GM12878 (cell line): Measurements from ENCODE around the gene RER1. TPM values are rescaled to one million over a fixed set of nuclear protein-coding genes. Genes with fewer than 3 reads are reported as not detected.

Experiments
- ATAC-seq: fragments of 200-7000 bp; cut with Tn5 transposase; 3 replicates; pipeline ENCODE4 v1.9.1; 2020; ENCODE audit warnings: mild to moderate bottlenecking, moderate library complexity
- BruUV-seq: library from RNA; stranded (reverse); fragments of 400-500 nt; replicated peaks from 2 replicates; lab custom pipeline; 2021; lab: Mats Ljungman, UMichigan
- CTCF ChIA-PET: fragments of 300-600 bp; sonication (Branson Sonifier 250); formaldehyde crosslinking; extraction: SDS; loops from one replicate; lab custom pipeline; 2021; ENCODE audit warnings: inconsistent platforms; lab: Yijun Ruan, JAX
- POLR2A ChIA-PET: fragments of 350-600 bp; formaldehyde crosslinking; extraction: SDS; loops from one replicate; lab custom pipeline; 2021; ENCODE audit warnings: inconsistent platforms; lab: Charles Lee
- RAD21 ChIA-PET: fragments of 300-600 bp; sonication (Branson Sonifier 250); formaldehyde crosslinking; loops from one replicate; lab custom pipeline; 2023; ENCODE audit warnings: antibody characterized with exemption; ENCODE audit not compliant: unreplicated experiment; lab: Charles Lee
- SMC1A ChIA-PET: fragments of 300-600 bp; sonication (Branson Sonifier 250); formaldehyde crosslinking; loops from one replicate; lab custom pipeline; 2023; ENCODE audit not compliant: unreplicated experiment, uncharacterized antibody; lab: Charles Lee
- DNase-seq: peaks from one replicate; pipeline ENCODE4 v3.0.0-alpha.2; 2011; ENCODE audit warnings: low read depth, low spot score
- FAIRE-seq: peaks from 3 replicates; lab custom pipeline; 2011; peaks lifted over from hg19 to GRCh38; lab: Jason Lieb, UNC
- H2AFZ ChIP-seq: 2 replicates; pipeline ENCODE4 v1.6.0; 2011; ENCODE audit warnings: low read depth, low read length, control low read depth; ENCODE audit not compliant: control insufficient read depth
- H3K27ac ChIP-seq: 2 replicates; pipeline ENCODE4 v1.5.1; 2011; ENCODE audit warnings: control low read depth; ENCODE audit not compliant: control insufficient read depth, insufficient read depth
- H3K27me3 ChIP-seq, 2 experiments: replicated peaks in 1 of 2; 2 replicates each; pipeline versions ENCODE4 v1.6.0 to v1.6.1; 2011; ENCODE audit warnings: low read length in 1 of 2; ENCODE audit not compliant: control insufficient read depth in 2 of 2, insufficient read depth in 2 of 2
- H3K36me3 ChIP-seq, 2 experiments: 2 replicates each; pipeline ENCODE4 v1.5.1; 2011; ENCODE audit warnings: low read length in 1 of 2; ENCODE audit not compliant: control insufficient read depth in 2 of 2, insufficient read depth in 2 of 2
- H3K4me1 ChIP-seq: 2 replicates; pipeline ENCODE4 v1.6.1; 2011; ENCODE audit warnings: mild to moderate bottlenecking, low read length, moderate library complexity, mixed read lengths; ENCODE audit not compliant: control insufficient read depth, insufficient read depth
- H3K4me2 ChIP-seq: 2 replicates; pipeline ENCODE4 v1.6.0; 2011; ENCODE audit warnings: control low read depth; ENCODE audit not compliant: control insufficient read depth, insufficient read depth
- H3K4me3 ChIP-seq: fragments of 200-600 bp; sonication (generic); 2 replicates; pipeline ENCODE4 v1.5.1; 2016
- H3K79me2 ChIP-seq: 2 replicates; pipeline ENCODE4 v1.6.0; 2011; ENCODE audit warnings: low read length; ENCODE audit not compliant: control insufficient read depth, insufficient read depth
- H3K9ac ChIP-seq: 2 replicates; pipeline ENCODE4 v1.8.0; 2011; ENCODE audit warnings: low read length, control low read depth, mixed read lengths; ENCODE audit not compliant: control insufficient read depth, insufficient read depth
- H3K9me3 ChIP-seq: replicated peaks from 3 replicates; pipeline ENCODE4 v1.5.1; 2011; ENCODE audit warnings: mild to moderate bottlenecking, low read length; ENCODE audit not compliant: control insufficient read depth, insufficient read depth
- H4K20me1 ChIP-seq: 2 replicates; pipeline ENCODE4 v1.6.0; 2011; ENCODE audit not compliant: control insufficient read depth, insufficient read depth
- ATF7 ChIP-seq: fragments of 450-650 bp; IDR thresholded peaks from 2 replicates; pipeline ENCODE4 v1.6.1; 2016; ENCODE audit warnings: low read depth, mild to moderate bottlenecking
- BACH1 ChIP-seq: fragments of 450-650 bp; IDR thresholded peaks from 2 replicates; pipeline ENCODE4 v1.6.1; 2017; ENCODE audit warnings: mild to moderate bottlenecking, borderline replicate concordance
- BCL3 ChIP-seq: IDR thresholded peaks from 2 replicates; pipeline ENCODE4 v1.6.1; 2011; ENCODE audit warnings: borderline replicate concordance, low read depth, mild to moderate bottlenecking, moderate library complexity, low read length; ENCODE audit not compliant: insufficient read depth, poor library complexity, severe bottlenecking
- ETV6 ChIP-seq, 2 experiments: fragments of 450-650 bp in 1 of 2; IDR thresholded peaks in 1 of 2; conservative IDR thresholded peaks in 1 of 2; 2 replicates each; pipeline ENCODE4 v1.6.1; 2014; ENCODE audit warnings: antibody characterized with exemption in 1 of 2, borderline replicate concordance in 1 of 2, low read depth in 1 of 2, mild to moderate bottlenecking in 1 of 2, moderate library complexity in 1 of 2
- FOXK2 ChIP-seq: fragments of 450-650 bp; IDR thresholded peaks from 2 replicates; pipeline ENCODE4 v1.6.1; 2017; ENCODE audit warnings: mild to moderate bottlenecking, moderate library complexity
- GABPA ChIP-seq: IDR thresholded peaks from 2 replicates; pipeline ENCODE4 v1.6.1; 2014; ENCODE audit warnings: antibody characterized with exemption, low read depth, mild to moderate bottlenecking, inconsistent platforms
- KAT2A ChIP-seq: conservative IDR thresholded peaks from 2 replicates; pipeline ENCODE4 v1.6.1; 2011; ENCODE audit warnings: low read depth, low read length; ENCODE audit not compliant: control insufficient read depth
- MEF2B ChIP-seq: fragments of 450-650 bp; IDR thresholded peaks from 2 replicates; pipeline ENCODE4 v1.6.1; 2018; ENCODE audit warnings: mild to moderate bottlenecking, moderate library complexity; ENCODE audit not compliant: partially characterized antibody, poor library complexity, severe bottlenecking
- MLLT1 ChIP-seq: fragments of 450-650 bp; IDR thresholded peaks from 2 replicates; pipeline ENCODE4 v1.6.1; 2016; ENCODE audit warnings: mild to moderate bottlenecking
- NR2C1 ChIP-seq: fragments of 450-650 bp; IDR thresholded peaks from 2 replicates; pipeline ENCODE4 v1.6.1; 2017; ENCODE audit warnings: antibody characterized with exemption, mild to moderate bottlenecking, moderate library complexity
- RBBP5 ChIP-seq: fragments of 200-600 bp; sonication (generic); conservative IDR thresholded peaks from 2 replicates; pipeline ENCODE4 v1.6.1; 2016
- SREBF1 ChIP-seq: IDR thresholded peaks from 2 replicates; pipeline ENCODE4 v1.6.1; 2012; ENCODE audit warnings: mild to moderate bottlenecking, low read length
- WGBS: methylation state at CpG from one replicate; pipeline ENCODE4 v1.1.6; 2016; ENCODE audit warnings: low lambda C conversion rate; ENCODE audit not compliant: insufficient replicate concordance, insufficient coverage; ENCODE audit errors: missing lambda C conversion rate; 5-methylcytosine and 5-hydroxymethylcytosine counted together
- in situ Hi-C: fragments of 300-500 bp; cut with MboI; formaldehyde crosslinking; loops from 9 replicates; pipeline ENCODE4 v1.14.3; 2018; ENCODE audit warnings: mixed read lengths
- intact Hi-C: fragments of 100-400 bp; cut with micrococcal nuclease; formaldehyde crosslinking; loops from one replicate; pipeline ENCODE4 v1.14.2; 2022; ENCODE audit not compliant: unreplicated experiment
- polyA plus RNA-seq, 11 experiments: library from polyadenylated mRNA; depleted of rRNA in 4 of 11; unstranded in 6 of 11; stranded (reverse) in 5 of 11; fragments of >200 nt; fragmentation: Nextera tagmentation in 4 of 11; fragmentation: Illumina TruSeq in 1 of 11; extraction: Ambion mirVana in 4 of 11; extraction: Trizol in 1 of 11; gene quantifications; 1 replicate in 1 of 11; 2 replicates in 10 of 11; pipeline versions ENCODE4 v1.2.1 to v1.2.3, GENCODE V29; 2011 to 2016; ENCODE audit warnings: inconsistent platforms in 2 of 11, missing spikeins in 2 of 11, low read depth in 1 of 11
- total RNA-seq, 4 experiments: library from RNA; depleted of rRNA in 3 of 4; stranded (reverse); fragments of >200 nt in 3 of 4; fragmentation: Illumina TruSeq in 1 of 4; extraction: Trizol in 1 of 4; gene quantifications; 2 replicates each; pipeline versions ENCODE4 v1.2.1 to v1.2.3, GENCODE V29; 2013 to 2021
- TF ChIP-seq, protein P1 (sequence below): fragments of 450-650 bp; IDR thresholded peaks from 2 replicates; pipeline ENCODE4 v1.6.1; 2017; ENCODE audit warnings: antibody characterized with exemption, mild to moderate bottlenecking, moderate library complexity

The RER1 gene
- total and polyA plus RNA-seq, 10 of the 15 experiments (the other 5 are each of a cell fraction or from before 2014, with no cell fraction given), result 29.2 to 274 (median 136) TPM

DNA sequence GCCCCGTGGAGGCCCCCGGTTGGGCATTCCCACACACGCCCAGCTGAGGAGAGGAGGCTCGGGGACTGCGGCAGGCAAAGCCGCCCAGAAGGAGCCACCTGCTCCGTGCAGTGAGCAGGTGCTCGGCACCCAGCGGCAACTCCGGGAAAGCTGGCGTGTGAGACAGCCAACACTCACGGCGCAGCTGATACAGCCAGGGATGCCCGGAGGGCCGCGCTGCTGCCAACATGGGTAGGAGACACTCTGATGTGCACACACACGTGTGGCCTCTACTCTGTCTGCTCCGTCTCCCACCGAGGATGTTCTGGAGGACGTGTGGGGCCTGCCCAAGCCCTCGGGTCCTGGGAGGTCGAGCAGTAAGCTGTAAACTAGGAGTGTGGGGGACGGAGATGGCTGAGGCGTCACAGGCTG is 13.2 kb upstream of the RER1 start:
- FAIRE-seq, result no peak
- H3K36me3 ChIP-seq, result no peaks in the 10 kb centered on the region
- DNase-seq, result no peak
- H3K4me2 ChIP-seq, result no peak overlapping the region
- H3K27me3 ChIP-seq, result no peaks in the 10 kb centered on the region
- H3K27ac ChIP-seq, result no peak overlapping the region
- no peak overlapping the region for H3K4me3 ChIP-seq
- H3K9me3 ChIP-seq, result no peaks in the 10 kb centered on the region
- RAD21 ChIA-PET, result interaction anchor here (4.2 kb wide), 1 partner anchor 183 kb away, joined by 78 read pairs; the partner anchor contains the start of gene FAAP20
- 76% methylated on average over 24 of the region's 24 CpGs for WGBS
- H2AFZ ChIP-seq, result no peak overlapping the region
- POLR2A ChIA-PET, result no interaction called here
- H3K4me1 ChIP-seq, result peaks cover 10% of the 10 kb centered on the region
- SMC1A ChIA-PET, result interaction anchor here (0.9 kb wide), 1 partner anchor 183 kb away, joined by 6 read pairs; the partner anchor contains the start of gene FAAP20
- no TSS peak for BruUV-seq
- TF ChIP-seq NR2C1 (no peak), MEF2B (no peak), KAT2A (no peak), ETV6 (conservative IDR thresholded peaks at IDR 0.05 in 1 of 2, IDR thresholded peaks at IDR 0.05 in 1 of 2; ENCODE audit: borderline replicate concordance in 1 of 2, low read depth in 1 of 2) (no peak), RBBP5 (no peak), MLLT1 (no peak), ATF7 (no peak), SREBF1 (no peak), GABPA (no peak), FOXK2 (no peak), BCL3 (no peak), BACH1 (no peak)
- TF ChIP-seq, protein P1, sequence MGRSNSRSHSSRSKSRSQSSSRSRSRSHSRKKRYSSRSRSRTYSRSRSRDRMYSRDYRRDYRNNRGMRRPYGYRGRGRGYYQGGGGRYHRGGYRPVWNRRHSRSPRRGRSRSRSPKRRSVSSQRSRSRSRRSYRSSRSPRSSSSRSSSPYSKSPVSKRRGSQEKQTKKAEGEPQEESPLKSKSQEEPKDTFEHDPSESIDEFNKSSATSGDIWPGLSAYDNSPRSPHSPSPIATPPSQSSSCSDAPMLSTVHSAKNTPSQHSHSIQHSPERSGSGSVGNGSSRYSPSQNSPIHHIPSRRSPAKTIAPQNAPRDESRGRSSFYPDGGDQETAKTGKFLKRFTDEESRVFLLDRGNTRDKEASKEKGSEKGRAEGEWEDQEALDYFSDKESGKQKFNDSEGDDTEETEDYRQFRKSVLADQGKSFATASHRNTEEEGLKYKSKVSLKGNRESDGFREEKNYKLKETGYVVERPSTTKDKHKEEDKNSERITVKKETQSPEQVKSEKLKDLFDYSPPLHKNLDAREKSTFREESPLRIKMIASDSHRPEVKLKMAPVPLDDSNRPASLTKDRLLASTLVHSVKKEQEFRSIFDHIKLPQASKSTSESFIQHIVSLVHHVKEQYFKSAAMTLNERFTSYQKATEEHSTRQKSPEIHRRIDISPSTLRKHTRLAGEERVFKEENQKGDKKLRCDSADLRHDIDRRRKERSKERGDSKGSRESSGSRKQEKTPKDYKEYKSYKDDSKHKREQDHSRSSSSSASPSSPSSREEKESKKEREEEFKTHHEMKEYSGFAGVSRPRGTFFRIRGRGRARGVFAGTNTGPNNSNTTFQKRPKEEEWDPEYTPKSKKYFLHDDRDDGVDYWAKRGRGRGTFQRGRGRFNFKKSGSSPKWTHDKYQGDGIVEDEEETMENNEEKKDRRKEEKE, result no peak
- TF ChIP-seq, all 136 proteins: peak for 0
- no peaks in the 10 kb centered on the region for H3K79me2 ChIP-seq
- intact Hi-C loops (no loop called here), in situ Hi-C loops (no loop called here)
- CTCF ChIA-PET, result interaction anchor here (1.1 to 4.4 kb wide), 4 partner anchors 9 to 184 kb away, joined by 3 to 98 read pairs (median 5); partner anchors contain the start of gene FAAP20
- no peaks in the 10 kb centered on the region for H4K20me1 ChIP-seq
- ATAC-seq, result no peak
- H3K9ac ChIP-seq, result no peak overlapping the region
